ENCODE results near the gene ADAM22.

GRCh38 chr7:88226201-88226600, 292.1 kb downstream of the ADAM22 start:
- TF ChIP-seq CTCF (IDR thresholded peaks at IDR 0.05; ENCODE audit: low read depth, low read length), result no peak
- no peak for TF ChIP-seq EZH2phosphoT487 (IDR thresholded peaks at IDR 0.05; ENCODE audit: low read depth)

Data from OCI-LY3 (cell line).